Stromal cell of bone marrow (primary cell): ENCODE results near the gene ANO7.
A peak's percentile ranks its signal among the peaks of the same experiment; 100 is the strongest.

Experiments
- DNase-seq: peaks from one replicate; pipeline ENCODE4 v3.0.0-alpha.2; 2012; ENCODE audit warnings: low read depth

The ANO7 gene

DNA sequence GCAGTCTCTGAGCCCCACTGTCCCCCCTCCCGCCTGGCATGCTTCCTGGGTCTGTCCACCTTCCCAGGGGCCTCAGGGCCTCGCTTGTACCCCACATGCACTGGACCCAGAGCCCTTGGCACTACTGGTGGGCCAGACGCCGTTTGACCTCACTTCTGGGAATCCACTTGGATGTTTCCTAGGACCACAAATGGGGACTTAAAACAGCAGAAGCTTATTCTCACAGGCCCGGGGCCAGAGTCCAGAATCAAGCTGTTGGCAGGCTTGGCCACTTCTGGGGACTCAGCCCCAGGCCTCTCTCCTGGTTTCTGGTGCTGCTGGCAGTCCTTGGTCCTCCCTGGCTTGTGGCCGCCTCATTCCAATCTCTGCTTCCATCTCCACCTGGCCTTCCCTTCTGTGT, 19.6 kb downstream of the ANO7 start:
- no peak for DNase-seq

DNA sequence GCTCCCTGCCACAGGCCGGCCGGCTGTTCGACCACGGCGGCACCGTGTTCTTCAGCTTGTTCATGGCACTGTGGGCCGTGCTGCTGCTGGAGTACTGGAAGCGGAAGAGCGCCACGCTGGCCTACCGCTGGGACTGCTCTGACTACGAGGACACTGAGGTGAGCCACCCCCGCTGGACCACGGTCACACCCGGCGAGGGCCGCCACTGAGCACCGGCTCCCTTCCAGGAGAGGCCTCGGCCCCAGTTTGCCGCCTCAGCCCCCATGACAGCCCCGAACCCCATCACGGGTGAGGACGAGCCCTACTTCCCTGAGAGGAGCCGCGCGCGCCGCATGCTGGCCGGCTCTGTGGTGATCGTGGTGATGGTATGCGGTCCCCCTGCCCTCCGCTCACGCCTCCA, 20.8 kb downstream of the ANO7 start:
- DNase-seq = no peak

GRCh38 chr2:241211276-241211675, 22.8 kb downstream of the ANO7 start:
- no peak for DNase-seq

DNA sequence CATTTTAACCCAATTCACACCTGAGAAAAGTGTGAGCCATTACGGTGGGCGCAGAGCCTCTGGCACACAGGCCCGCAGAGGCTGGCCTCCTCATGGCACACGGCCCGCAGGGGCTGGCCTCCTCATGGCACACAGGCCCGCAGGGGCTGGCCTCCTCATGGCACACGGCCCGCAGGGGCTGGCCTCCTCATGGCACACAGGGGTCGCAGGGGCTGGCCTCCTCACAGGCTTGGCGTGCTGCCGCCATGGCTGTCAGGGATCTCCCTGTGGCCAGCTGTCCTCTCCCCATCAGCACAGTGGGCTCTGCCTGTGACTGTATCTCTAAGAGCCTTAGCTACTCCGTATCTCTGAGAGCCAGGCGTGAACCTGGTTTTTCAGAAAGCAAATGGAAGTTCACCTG, 24.6 kb downstream of the ANO7 start:
- no peak for DNase-seq

- DNase-seq = no peak
These were observed 25.1 kb downstream of the ANO7 start for GRCh38 chr2:241213567-241213966.

- no peak for DNase-seq
These were observed 25.7 kb downstream of the ANO7 start for GRCh38 chr2:241214209-241214608.

DNA sequence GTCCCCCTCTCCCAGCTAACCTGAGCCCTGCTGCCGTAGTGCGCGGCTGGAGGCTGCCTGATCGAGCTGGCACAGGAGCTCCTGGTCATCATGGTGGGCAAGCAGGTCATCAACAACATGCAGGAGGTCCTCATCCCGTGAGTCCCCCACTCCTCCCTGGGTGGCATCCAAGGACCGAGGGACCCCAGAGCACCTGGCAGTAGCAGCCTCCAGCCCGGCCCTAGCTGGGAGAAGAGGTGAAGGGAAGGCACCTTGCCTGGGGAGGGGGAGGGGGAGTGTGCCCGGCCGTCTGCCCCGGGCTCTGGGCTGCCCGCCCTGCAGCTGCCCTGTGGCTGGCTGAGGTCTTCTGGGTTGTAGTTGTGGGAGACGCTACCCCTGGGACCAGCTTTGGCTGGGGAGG, 26.3 kb downstream of the ANO7 start:
- DNase-seq = no peak

DNA sequence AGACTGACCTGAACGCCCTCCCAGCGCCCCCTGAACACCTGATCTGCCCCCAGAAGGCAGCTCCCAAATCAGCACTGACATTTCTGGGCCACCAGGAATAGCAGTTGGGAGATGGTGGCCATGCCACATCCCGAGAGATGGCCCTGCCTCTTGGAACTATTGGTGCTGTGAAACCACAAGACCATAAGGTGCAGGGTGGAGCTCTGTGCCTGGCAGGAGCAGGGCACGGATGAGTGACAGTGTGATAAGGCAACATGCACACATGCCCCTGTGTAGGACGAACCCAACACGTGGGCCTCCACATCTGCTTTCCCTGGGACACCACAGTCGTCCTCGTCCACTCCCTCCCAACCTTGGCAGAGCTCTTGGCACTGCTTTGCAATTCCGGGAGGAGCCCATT, 26.9 kb downstream of the ANO7 start:
- no peak for DNase-seq

DNA sequence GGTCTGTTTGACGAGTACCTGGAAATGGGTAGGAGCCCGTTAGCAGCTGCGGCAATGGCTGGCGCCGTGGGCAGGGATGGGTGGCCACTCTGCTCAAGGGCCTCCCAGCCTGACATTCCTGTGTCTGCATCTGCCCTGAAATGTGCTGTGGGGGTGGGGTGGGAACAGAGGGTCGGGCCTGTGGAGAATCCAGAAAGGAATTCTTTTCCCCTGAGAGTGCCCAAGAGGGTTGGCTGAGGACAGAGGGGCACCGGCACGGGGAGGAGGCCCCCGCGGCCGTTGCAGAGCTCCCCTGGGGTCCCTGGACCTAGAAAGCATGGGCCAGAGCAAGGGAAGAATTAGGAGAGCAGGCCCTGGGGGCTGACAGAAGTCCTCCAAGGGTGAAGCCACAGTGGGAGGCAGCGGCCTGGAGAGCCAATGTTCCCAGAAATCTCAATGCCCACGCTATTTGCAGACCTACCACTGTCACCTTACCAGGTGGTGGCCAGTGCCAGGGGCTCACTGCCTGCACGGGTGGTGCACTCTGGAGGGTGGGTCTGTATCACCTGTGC, 27.8 kb downstream of the ANO7 start:
- no peak for DNase-seq

- DNase-seq = peak; percentile 34
These were observed 29.0 kb downstream of the ANO7 start for GRCh38 chr2:241217320-241218031.

DNA sequence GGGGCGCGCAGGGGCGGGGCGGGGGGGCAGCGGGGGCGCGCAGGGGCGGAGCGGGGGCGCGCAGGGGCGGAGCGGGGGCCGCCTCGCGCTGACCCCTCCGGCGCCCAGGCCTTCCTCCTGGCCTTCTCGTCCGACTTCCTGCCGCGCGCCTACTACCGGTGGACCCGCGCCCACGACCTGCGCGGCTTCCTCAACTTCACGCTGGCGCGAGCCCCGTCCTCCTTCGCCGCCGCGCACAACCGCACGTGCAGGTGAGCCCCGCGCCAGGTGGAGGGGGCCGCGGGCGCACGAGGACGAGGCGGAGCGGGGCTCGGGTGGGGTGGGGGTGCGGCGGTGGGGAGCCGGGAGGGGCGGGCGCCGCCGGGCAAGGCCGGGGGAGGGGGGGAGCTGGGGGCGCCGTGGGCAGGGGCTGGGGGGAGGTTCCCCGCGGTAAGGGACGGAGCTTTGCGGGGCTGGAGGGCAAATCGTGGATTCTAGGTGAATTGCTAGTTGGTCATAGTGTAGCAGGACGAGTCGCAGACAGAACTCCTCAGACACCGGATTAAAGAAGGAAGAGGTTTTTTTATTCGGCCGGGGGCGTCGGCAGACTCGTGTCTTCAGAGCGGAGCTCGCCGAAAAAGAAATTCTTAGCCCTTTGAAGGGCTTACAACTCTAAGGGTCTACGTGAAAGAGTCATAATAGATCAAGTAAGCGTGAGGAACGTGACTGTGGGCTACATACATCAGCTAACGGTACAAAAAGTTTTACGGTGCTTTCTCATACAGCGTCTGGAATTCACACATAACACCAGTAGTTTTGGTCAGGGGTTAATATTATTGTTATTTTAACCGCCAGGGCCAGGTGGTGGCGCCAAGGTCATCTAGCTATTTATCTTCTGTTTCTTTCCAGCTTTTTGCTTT, 29.9 kb downstream of the ANO7 start:
- DNase-seq = no peak

DNA sequence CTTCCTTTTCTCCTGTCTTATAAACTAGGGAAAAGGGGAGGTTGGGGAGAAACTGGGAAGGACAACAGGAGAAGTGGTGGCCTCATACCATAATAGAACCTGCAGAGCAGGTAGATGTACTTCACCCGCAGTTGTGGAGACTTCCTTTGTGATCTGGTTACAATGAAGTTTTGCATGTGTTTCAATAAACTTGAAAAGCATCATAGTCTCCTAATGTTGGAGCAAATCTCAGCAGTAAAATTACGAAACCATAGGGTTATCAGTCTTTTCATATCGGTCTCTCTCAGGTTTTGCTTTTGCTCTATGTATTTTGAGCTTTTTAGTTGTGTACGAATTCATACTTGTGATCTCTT, 30.5 kb downstream of the ANO7 start:
- no peak for DNase-seq

- DNase-seq = no peak
These were observed 31.4 kb downstream of the ANO7 start for GRCh38 chr2:241219856-241220356.

- no peak for DNase-seq
These were observed 34.9 kb downstream of the ANO7 start for GRCh38 chr2:241223211-241224017.

- peak; percentile 24 for DNase-seq
These were observed 35.8 kb downstream of the ANO7 start for GRCh38 chr2:241224018-241224850.

DNA sequence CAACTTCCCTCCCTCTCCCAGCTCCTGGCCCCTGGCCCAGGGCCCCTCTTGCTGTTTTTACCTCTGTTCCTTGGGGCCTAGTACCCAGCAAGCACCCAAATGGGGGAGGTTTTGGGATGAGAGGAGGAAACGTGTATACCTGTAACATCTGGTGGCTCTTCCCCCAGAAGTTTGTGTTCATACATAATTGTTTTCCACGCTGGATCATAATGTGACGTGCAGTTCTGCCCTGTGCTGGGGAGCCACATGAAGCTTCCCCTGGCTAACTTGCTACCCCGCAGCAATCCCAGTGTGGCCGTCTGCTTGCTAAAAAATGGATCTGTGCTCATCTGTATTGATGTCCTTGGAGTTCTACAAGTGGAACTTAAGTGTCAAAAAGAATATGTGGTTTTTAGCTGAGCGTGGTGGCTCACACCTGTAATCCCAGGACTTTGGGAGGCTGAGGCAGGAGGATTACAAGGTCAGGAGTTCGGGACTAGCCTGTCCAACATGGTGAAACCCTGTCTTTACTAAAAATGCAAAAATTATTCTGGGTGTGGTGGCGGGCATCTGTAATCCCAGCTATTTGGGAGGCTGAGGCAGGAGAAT, 36.5 kb downstream of the ANO7 start:
- no peak for DNase-seq

- no peak for DNase-seq
These were observed 37.1 kb downstream of the ANO7 start for GRCh38 chr2:241225545-241225944.

DNA sequence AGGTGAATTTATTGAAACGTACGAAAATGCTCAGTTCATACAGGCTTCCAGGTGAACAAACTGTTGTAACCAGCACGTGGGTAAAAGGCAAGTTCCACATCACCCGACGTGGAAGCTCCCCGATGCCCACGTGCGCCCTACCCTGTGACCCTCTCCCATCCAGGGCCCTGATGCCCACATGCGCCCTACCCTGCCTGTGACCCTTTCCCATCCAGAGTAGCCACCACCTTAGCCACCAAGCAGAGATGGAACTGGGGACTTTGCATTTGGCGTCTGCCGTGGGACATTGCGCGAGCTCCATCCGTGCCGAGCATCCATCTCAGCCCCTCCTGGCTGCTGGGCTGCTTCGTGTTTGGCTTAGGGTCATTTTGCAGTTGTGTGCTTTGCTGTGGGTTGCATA, 37.5 kb downstream of the ANO7 start:
- no peak for DNase-seq

- DNase-seq = no peak
These were observed 38.5 kb downstream of the ANO7 start for GRCh38 chr2:241226723-241227572.

DNA sequence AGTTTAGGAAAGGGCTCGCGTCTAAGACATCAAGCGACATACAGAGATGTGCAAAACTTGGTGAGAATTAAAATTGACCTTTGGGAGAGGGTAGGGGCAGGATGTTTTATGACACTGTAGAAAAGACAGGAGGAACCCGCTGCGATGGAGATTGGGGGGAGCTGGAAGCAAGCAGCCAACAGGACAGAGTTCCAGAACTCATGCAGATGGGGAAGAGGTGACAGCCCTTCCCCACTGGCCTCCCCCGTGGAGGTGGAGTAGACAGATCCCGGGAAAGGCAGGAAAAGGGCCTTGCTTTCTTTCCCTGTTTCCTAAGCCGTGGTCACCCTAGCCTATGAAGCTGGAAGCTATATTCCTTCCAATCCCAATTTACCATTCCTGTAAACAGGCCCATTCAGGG, 39.1 kb downstream of the ANO7 start:
- no peak for DNase-seq
